WI38 (cell line): Measurements from ENCODE around the gene TMEM208.

Source experiments
- H3K4me3 ChIP-seq: 2 replicates; pipeline ENCODE4 v1.5.1; 2011; ENCODE audit warnings: low read depth, mild to moderate bottlenecking, control low read depth, low read length
- CTCF ChIP-seq: IDR thresholded peaks from 2 replicates; pipeline ENCODE4 v1.5.1; 2012; ENCODE audit warnings: low read depth, mild to moderate bottlenecking, control low read depth, low read length

TMEM208 gene

DNA sequence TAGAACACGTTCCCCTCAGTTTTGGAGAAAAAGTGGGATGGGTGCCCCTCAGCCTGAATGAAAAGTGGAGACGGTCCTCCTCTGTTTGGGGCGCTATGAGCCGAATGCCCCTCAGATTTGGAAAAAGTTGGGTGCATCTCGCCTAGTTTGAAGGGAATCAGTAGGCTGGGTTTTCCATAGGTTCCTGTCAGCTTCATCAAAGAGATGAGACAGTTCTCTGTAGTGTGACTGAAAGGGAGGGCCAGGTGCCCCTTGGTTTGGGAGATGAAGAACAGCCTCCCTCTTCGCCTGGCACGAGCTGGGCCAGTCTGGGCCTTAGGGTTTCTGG, 21.1 kb downstream of the TMEM208 start:
- peak overlapping the region; percentile 72 for H3K4me3 ChIP-seq
- no peak for TF ChIP-seq CTCF

- TF ChIP-seq CTCF, result no peak
Observed at GRCh38 chr16:67248401-67249177, 21.7 kb downstream of the TMEM208 start, which contains the start of gene SLC9A5. Gene SLC9A5, plus strand, starts transcription at chr16:67248979. Its CDS starts 36 bp downstream, at chr16:67249015.

GRCh38 chr16:67249178-67250044, 22.5 kb downstream of the TMEM208 start:
- TF ChIP-seq CTCF, result no peak
- H3K4me3 ChIP-seq, result peak overlapping the region; percentile 72

More at GRCh38 chr16:67248401-67249177, 21.7 kb downstream of the TMEM208 start, which contains the start of gene SLC9A5:
- H3K4me3 ChIP-seq, result peak within 1 kb of the TSS; percentile 72

GRCh38 chr16:67250045-67250327, 23.1 kb downstream of the TMEM208 start:
- H3K4me3 ChIP-seq, result no peak overlapping the region
- no peak for TF ChIP-seq CTCF

GRCh38 chr16:67252609-67253497, 25.9 kb downstream of the TMEM208 start:
- H3K4me3 ChIP-seq, result no peak overlapping the region
- TF ChIP-seq CTCF, result no peak

DNA sequence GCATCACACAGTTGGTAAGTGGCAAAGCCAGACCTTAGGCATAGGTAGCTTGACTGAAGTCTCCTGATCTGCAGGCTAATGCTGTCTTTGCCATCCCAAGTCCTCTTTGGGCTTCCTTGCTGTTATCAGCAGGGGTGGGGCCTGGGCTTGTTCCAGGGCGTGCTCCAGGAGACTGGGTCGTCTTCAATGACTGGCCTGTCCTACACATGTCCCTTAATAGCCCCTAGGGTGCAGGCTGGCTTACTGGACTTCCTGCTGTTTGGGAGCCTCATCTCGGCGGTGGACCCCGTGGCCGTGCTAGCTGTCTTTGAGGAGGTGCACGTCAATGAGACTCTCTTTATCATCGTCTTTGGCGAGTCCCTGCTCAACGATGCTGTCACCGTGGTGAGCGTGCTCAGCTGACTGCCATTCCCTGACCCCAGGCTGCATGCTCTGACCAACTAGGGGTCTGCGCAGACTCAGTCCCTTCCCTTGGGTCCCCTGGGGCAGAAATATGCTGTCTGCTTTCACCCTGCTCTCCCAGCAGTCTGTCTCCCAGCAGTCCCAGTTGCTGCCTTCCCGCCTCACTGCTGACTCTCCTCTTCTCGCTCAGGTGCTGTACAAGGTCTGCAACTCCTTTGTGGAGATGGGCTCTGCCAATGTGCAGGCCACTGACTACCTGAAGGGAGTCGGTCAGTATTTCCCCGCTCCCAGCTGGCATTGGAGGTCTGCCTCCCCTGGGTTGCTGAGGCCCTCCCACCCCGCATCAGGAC, 28.0 kb downstream of the TMEM208 start:
- no peak for TF ChIP-seq CTCF
- H3K4me3 ChIP-seq, result no peak overlapping the region
